Stimulated activated CD8-positive, alpha-beta memory T cell treated with anti-CD3 and anti-CD28 coated beads, Interleukin-7, amount 100 ng/mL, for 1 hour (primary cell): ENCODE data around the gene PEAK1.
"Not testable (repeated sequence)": the region's sequence is repeated elsewhere in the genome, so short reads cannot be mapped to it uniquely, and the experiment has no call there.

Experiments
- DNase-seq, 2 donors: peaks; one replicate each; pipeline ENCODE4 v3.0.0-alpha.2; 2020; ENCODE audit warnings: low read depth in 2 of 2

Gene PEAK1

DNA sequence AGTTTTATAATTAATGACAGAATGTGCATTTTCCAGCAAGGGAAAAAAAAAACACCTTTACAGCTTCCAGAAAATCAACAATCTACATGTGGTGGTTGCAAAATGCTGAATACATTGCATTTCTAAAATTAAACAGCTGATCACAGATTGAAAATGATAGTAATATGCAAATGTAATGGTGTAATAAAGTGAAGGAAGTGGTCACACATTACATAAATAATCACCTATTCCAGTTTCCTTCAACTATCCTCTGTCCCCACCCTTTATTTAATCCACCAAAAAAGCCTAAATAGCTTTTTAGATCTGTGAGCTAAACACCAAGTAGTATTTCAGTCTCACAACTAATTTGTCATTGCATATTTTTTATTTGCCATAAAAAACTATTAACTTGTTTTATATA, 110.5 kb downstream of the PEAK1 start:
- DNase-seq, result no peak

DNA sequence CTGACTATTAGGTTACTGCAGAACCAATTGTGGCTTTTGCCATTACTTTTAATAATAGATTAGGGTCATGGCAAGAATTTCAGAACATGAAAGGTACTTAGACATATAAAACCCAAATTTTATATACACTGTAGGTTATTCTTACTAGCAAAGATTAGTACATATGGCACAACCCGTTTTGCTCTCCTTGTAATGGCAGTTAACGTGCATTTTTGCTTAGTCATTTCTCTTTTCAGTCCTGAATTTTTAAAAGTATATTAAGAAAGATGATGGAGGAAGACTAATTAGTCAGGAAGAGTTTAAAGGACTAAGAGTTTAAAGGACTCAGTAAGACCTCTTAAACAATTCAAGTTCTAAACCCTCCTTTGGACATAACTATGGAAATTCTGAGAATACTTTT, 114.0 kb downstream of the PEAK1 start:
- DNase-seq, result no peak

DNA sequence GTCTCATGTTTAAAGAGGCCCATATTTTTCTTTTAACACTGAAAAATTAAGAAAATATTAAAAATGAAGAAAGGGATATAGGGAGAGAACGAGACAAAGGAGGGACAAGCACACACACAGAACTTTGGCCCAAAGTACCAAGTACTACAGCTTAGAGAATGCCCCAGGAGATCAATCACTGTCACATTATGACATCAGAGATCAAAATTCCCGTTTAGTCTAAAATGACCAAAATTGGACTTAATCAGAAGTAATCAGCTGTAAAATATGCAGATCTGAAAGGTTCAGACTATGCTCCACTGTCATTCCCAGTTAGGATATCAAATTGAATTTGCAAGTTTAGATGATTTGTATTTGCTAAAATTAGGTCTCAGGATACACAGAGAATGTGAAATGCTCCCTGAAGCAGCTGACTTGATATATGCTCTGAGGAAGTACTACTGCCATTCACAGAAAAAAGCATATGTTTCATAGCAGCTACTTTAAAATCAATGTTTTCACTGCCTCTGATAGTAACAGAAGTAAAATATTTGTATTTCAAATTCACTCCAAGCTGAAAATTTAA, 123.0 kb downstream of the PEAK1 start:
- DNase-seq, result no peak

DNA sequence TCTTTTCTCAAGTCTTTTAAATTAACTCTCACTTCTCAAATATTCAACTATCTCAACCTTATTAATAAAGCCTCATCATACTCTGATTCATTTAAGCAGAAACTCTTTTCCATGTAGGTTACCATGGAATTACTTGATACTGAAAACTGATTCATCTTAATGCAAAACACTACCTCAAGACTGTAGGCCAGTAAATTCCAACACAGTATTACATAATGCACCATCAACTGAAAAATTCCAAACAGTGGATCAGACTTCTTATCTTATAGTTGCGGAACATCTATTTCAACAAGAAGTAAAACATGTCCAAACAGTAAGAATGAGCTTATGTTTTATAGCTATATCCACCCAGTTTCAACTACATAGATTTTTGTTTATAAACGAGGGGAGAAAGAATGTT, 124.5 kb downstream of the PEAK1 start:
- DNase-seq, result no peak

DNA sequence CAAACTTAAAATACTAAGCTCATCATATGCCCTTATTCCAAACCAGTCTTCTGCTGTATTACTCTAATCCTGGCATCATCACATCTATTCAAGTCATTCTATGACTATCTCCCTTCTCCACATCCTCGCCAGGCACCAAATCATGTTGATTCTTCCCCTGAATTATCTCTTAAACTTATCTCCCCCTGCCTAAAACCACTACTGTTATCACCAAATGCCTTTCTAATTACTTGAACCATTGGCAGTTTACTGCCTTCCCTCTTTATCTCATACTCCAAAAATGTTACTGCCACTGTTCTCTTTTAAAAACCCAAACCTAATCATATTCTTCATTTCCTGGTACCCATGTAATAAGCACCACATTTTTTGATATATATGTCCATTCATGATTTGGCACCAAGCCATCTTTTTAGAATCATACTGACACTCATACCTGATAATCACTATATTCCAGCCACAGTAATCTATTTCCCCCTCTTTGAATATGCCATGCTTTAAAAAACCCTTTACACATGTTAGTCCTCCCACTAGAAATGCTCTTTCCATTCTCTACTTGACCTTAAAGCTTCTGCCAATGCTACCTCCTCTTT, 126.8 kb downstream of the PEAK1 start:
- no peak for DNase-seq

DNA sequence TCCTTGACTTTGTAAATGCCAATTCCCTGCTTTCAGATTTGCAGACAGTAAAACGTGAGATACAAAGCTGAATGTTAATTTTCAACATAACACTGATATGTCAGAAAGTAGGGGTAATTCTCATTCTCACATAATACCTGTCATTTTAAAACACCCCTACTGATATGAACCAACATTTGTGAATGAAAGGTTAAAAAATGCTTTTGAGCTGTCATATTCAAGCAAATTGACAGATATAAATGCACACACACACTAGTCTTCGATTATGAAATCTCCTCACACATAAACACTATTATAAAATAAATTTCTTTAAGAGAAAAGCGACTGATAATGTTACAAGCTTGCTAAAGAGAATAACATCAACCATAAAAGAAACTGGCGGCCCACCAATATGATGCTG, 128.8 kb downstream of the PEAK1 start:
- DNase-seq, result no peak

DNA sequence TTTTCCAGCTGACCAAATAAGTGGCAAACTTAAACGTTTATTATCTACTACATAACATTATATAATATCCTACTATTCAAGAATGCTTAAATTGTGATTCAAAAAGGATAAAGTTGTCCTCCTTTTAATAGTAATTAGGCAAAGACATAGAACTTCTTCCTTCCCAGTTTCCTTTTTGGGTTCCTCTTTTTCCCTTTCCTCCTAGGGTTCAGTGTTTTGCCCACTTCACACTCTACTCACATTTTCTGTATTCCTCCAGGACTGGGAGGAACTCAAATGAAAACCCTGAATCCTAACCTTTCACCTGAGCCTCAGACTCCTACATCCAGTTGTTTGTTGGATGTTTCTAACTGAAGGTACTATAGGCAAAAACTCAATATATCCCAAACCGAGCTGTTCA, 132.5 kb downstream of the PEAK1 start:
- no peak for DNase-seq

DNA sequence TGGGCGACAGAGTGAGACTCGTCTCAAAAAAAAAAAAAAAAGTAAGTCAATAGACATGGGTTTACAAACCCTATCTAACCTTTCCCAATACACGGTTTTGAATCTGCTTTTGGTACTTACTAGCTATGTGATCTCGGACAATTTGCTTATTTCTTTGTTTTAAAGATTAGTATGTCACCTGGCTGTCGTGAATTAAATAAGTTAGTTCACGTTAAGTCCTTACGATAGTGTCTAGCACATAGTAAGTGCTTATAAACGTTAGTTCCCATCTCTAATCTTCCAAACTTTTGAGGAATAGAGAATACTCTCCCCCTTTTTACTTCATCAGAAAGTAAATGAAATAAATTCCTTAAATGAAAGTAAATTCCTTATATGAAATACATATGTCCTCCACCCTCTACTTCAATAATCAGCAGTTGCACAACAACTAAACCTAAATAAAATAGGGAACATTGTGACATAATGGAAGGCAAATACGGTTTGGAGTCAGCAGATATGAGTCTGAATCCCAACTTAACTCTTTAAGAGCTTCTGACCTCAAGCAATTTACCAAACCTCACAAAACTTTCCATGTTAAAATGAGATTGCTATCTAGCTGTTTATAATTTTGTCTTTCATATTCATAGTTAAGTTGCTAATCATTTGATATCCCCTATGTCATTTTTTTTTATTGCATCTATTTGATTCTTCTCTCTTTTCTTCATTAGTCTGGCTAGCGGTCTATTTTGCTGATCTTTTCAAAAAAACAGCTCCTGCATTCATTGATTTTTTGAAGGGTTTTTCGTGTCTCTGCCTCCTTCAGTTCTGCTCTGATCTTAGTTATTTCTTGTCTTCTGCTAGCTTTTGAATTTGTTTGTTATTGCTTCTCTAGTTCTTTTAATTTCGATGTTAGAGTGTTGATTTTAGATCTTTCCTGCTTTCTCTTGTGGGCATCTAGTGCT, 134.6 kb downstream of the PEAK1 start:
- DNase-seq, result no peak

DNA sequence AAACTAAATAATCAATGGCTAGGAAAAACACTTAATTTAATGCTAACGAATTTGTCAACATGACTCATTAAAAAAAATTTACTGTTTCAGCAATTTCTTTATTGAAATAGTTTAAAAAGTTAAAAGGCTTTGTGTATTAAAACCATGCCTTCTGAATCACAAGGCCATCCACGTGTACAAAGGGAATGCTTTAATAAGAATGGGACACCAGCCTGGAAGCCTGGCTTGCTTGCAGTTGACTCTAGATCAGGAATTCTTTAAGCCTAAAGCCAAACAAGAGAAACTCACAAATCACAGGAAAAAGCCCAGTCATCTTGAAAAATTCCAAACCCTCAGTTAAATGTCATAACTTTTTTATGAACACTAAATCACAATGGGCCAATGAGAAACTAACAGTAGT, 137.6 kb downstream of the PEAK1 start:
- DNase-seq, result no peak

DNA sequence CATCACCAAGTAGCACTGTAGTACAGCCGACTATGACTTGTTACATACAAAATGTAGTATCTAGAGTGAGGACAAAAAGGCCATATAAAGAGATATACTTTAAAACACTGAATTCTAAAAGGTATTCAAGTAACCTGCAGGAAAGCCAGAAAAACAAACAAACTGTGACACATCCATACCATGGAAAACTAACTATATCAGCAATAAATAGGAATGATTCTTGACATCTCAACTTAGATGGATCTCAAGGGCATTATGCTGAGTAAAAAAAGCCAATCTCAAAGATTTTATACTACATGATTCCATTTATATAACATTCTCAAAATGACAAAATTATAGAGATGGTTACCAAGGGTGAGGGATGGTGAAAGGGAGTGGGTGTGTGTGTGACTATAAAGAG, 143.0 kb downstream of the PEAK1 start:
- no peak for DNase-seq

- DNase-seq, result no peak
These were observed 143.8 kb downstream of the PEAK1 start for GRCh38 chr15:77276096-77276495.

DNA sequence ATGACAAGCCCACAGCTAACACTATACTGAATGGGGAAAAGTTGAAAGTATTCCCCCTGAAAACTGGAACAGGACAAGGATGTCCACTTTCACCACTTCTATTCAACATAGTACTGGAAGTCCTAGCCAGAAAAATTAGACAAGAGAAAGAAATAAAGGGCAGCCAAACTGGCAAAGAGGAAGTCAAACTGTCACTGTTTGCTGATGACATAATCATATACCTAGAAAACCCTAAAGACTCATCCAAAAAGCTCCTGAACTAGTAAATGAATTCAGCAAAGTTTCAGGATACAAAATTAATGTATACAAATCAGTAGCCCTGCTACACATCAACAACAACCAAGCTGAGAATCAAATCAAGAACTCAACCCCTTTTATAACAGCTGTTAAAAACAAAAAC, 146.8 kb downstream of the PEAK1 start:
- not testable (repeated sequence) for DNase-seq

- DNase-seq, result no peak
These were observed 153.1 kb downstream of the PEAK1 start for GRCh38 chr15:77266708-77267386.

DNA sequence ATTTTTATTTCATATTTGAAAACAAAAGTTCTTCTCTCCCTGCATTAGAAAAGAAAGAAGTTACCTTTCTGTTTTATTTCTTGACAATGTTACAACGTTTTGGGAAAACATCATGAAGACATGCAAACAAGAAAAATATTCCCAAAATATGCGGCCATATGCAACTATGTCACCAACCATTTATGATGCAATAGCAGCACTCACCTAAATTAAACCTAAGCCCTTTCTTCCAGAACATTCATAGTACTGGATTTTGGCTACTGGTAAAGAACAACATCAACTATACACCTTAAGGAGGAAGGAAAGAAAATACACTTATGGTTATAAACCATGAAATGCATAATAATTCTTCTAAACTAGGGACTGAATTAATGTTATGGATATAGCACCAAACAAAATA, 164.5 kb downstream of the PEAK1 start:
- no peak for DNase-seq

- DNase-seq, result no peak
These were observed 168.2 kb downstream of the PEAK1 start for GRCh38 chr15:77251662-77252061.

DNA sequence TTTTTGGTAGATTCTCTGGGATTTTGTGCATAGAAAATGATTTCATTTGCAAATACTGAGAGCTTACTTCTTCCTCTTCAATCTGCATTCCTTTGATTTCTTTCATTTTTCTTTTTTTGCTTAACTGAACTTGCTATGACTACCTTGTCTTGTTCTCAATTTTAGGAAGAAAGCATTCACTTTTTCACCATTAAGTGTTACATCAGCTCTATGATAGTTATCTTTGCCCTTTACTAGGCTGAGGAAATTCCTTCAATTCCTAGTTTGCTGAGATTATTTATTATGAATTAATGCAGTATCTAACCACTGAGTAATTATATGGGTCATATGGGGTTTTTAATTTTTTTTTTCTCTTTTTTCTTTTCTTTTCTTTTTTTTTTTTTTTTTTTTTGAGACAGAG, 172.8 kb downstream of the PEAK1 start:
- DNase-seq, result no peak

- DNase-seq, result no peak
These were observed 176.0 kb downstream of the PEAK1 start for GRCh38 chr15:77243716-77244401.

- DNase-seq, result no peak
These were observed 176.8 kb downstream of the PEAK1 start for GRCh38 chr15:77243135-77243534.

DNA sequence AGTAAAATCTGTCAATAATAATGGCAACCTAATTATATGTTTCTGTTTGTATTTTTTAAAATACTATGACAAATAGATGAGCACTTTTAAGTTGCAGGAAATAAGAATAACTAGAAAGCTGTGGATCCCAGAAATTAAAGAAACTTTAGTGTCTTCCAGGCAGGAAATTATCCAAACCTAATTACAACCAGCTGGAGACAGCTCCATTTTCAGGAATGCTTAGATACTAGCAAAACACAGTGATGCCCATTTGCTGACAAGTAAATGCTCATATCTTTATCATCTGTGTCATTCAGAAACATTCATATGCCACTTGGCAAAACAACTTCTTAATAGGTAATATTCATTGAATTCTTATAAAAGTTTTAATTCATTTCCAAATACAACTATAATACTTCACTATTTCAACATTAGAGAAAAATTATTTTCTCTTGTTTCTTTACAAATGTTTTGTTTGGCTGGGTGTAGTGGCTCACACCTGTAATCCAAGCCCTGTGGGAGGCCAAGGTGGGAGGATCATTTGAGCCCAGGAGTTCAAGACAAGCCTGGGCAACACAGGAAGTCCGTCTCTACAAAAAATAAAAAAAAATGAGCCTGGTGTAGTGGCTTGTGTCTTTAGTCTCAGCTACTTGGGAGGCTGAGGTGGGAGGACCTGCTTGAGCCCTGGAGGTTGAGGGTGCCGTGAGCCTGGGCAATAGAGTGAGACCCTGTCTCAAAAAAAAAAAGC, 179.9 kb downstream of the PEAK1 start:
- no peak for DNase-seq

DNA sequence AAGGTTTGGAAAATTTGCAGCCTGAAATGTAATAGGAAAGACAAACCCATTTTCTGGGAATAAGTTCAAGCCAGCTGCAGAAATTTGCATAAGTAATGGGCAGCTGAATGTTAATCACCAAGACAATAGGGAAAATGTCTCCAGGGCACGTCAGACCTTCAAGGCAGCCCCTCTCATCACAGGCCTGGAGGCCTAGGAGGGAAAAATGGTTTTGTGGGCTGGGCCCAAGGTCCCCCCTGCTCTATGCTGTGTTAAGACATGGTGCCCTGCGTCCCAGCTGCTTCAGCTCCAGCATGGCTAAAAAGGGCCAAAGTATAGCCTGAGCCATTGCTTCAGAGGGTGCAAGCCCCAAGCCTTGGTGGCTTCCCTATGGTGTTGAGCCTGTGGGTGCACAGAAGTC, 184.3 kb downstream of the PEAK1 start:
- no peak for DNase-seq

- no peak for DNase-seq
These were observed 191.1 kb downstream of the PEAK1 start for GRCh38 chr15:77228828-77229227.
